HEK293T (cell line): ENCODE measurements around the gene NEURL2.

Experiments
- ELF4 ChIP-seq: fragments of 450-650 bp; IDR thresholded peaks from 2 replicates; pipeline ENCODE4 v1.6.1; 2017; ENCODE audit warnings: antibody characterized with exemption
- FOXA1 ChIP-seq: fragments of 450-650 bp; IDR thresholded peaks from 2 replicates; pipeline ENCODE4 v1.6.1; 2016; ENCODE audit warnings: mild to moderate bottlenecking
- NFRKB ChIP-seq: fragments of 450-650 bp; IDR thresholded peaks from 2 replicates; pipeline ENCODE4 v1.6.1; 2016; ENCODE audit warnings: mild to moderate bottlenecking, moderate library complexity
- SP1 ChIP-seq: fragments of 450-650 bp; IDR thresholded peaks from 2 replicates; pipeline ENCODE4 v1.6.1; 2017
- SUZ12 ChIP-seq: fragments of 450-650 bp; IDR thresholded peaks from 2 replicates; pipeline ENCODE4 v1.6.1; 2016; ENCODE audit warnings: mild to moderate bottlenecking
- ZNF384 ChIP-seq: fragments of 450-650 bp; IDR thresholded peaks from 2 replicates; pipeline ENCODE4 v1.6.1; 2016

- TF ChIP-seq SUZ12: no peak
- TF ChIP-seq ELF4: no peak
- no peak for TF ChIP-seq NFRKB
- TF ChIP-seq SP1: no peak
- TF ChIP-seq ZNF384: no peak
- TF ChIP-seq FOXA1: no peak
Measured at GRCh38 chr20:45850238-45850637, 40.8 kb downstream of the NEURL2 start.
